NCI-H1092 treated with DMSO at 0.1 percent for 48 hours (cell line): ENCODE measurements around the gene MT1A.

Experiments
- DNase-seq: peaks from one replicate; lab custom pipeline; 2025; lab: John Stamatoyannopoulos, UW

The MT1A gene

GRCh38 chr16:56679818-56680217 is 41.4 kb downstream of the MT1A start:
- no peak for DNase-seq

GRCh38 chr16:56681939-56682702 is 43.7 kb downstream of the MT1A start, which contains the start of gene MT1X:
TSS of gene MT1X (plus strand) at chr16:56682470. CDS start at chr16:56682541, 71 bp downstream.
- peak; percentile 83 for DNase-seq

GRCh38 chr16:56682703-56683397 is 44.4 kb downstream of the MT1A start:
- no peak for DNase-seq

- no peak for DNase-seq
These were observed 45.1 kb downstream of the MT1A start for GRCh38 chr16:56683424-56684172.

GRCh38 chr16:56684256-56684925 is 45.9 kb downstream of the MT1A start:
- DNase-seq, result no peak

- no peak for DNase-seq
These were observed 46.6 kb downstream of the MT1A start for GRCh38 chr16:56684926-56685590.

- no peak for DNase-seq
These were observed 48.3 kb downstream of the MT1A start for GRCh38 chr16:56686758-56687157.

GRCh38 chr16:56688762-56689161 is 50.3 kb downstream of the MT1A start:
- DNase-seq, result no peak

GRCh38 chr16:56689171-56689570 is 50.7 kb downstream of the MT1A start:
- DNase-seq, result no peak
